Lower leg skin (tissue), 3 donors: ENCODE results near the gene ABCA7.

ENCODE experiments used
- CTCF ChIP-seq, 3 donors: fragments of 450-650 bp; IDR thresholded peaks; one replicate each; pipeline ENCODE4 v1.5.1; 2016; ENCODE audit warnings: antibody characterized with exemption in 3 of 3, mild to moderate bottlenecking in 3 of 3, moderate library complexity in 2 of 3
- POLR2A ChIP-seq, 2 donors: fragments of 450-650 bp; IDR thresholded peaks; one replicate each; pipeline ENCODE4 v1.6.1; 2016 to 2017; ENCODE audit warnings: antibody characterized with exemption in 2 of 2, mild to moderate bottlenecking in 1 of 2, moderate library complexity in 1 of 2

GRCh38 chr19:994516-994915 lies 45.4 kb upstream of the ABCA7 start:
- TF ChIP-seq CTCF (IDR thresholded peaks at IDR 0.05), result no peak
- TF ChIP-seq POLR2A (IDR thresholded peaks at IDR 0.05), result no peak
